C4-2B (cell line): Measurements from ENCODE around the gene LILRA6.

Source experiments
- CTCF ChIP-seq: fragments of 450-650 bp; conservative IDR thresholded peaks from 2 replicates; pipeline ENCODE4 v1.5.1; 2017; ENCODE audit warnings: mild to moderate bottlenecking
- ZFX ChIP-seq: fragments of 450-650 bp; IDR thresholded peaks from 2 replicates; pipeline ENCODE4 v1.6.1; 2017

GRCh38 chr19:54207676-54207982 lies 35.0 kb downstream of the LILRA6 start:
- TF ChIP-seq CTCF = no peak
- no peak for TF ChIP-seq ZFX
